Stimulated activated CD8-positive, alpha-beta memory T cell treated with anti-CD3 and anti-CD28 coated beads, Interleukin-4, amount 100 ng/mL, for 4 hours (primary cell): ENCODE results near the gene CHST7.

Source experiments
- DNase-seq, 2 donors: peaks; one replicate each; pipeline ENCODE4 v3.0.0-alpha.2; 2020; ENCODE audit warnings: low read depth in 2 of 2, low spot score in 1 of 2

Gene CHST7

DNA sequence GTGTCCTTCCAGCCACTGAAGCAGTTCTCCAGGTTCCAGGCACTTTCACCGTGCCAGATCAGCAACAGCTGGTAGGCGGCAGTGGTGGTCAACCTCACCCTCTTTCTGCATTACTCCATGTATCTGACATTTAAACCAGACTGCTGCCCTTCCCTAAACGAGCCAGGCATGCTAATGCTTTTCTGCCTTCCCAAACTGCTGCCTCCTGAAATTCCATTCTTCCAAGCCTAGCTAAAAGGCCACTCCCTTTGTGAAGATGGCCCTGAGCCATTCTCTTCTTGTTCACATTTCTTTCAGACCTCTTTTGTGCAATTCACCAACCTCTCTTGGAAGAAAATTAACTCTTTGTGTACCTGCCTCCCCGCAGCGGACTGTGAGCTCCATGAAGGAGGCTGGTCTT lies 73.7 kb downstream of the CHST7 start:
- DNase-seq: no peak
